GM20431 (cell line): Measurements from ENCODE around the gene SLC16A11.
"Not testable (repeated sequence)": the region's sequence is repeated elsewhere in the genome, so short reads cannot be mapped to it uniquely, and the experiment has no call there.

Experiments used
- in situ Hi-C: fragments of 300-500 bp; cut with MseI, MboI; formaldehyde crosslinking; loops from one replicate; pipeline ENCODE4 v1.15.0; 2020; ENCODE audit warnings: low sequenced_read_pairs; ENCODE audit not compliant: unreplicated experiment

The SLC16A11 gene

DNA sequence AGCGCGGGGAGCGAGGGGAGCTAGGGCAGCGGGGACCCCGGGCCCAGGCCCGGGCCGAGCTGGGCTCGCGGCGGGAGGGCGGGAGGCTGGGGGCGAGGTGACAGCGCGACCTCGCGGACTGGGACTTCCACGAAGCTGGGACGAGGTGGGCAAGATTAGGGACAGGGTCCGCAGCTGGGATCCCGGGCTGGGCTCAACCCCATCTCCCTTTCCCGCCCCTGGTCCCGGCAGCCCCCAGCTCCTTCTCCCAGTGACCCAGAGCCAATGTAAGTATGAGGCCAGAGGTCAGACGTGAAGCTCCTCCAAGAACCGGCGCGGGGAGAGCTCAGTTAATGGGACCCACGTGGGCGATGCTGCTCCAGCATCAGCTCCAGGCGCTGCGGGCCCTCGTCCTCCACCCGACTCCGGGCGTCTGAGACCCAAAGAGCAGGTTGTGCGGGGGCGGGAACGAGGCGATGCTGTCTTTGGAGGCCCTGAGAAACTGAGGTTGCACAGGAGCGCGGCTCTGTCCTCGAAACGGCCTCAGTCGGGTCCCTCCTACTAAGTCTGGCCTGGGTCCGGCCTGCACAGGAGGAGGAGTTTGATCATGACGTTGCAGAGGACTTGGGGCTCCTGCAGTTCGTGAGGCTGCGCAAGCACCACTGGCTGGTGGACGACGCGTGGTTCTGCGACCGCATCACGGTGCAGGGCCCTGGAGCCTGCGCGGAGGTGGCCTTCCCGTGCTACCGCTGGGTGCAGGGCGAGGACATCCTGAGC, 47.5 kb downstream of the SLC16A11 start:
- in situ Hi-C loops = no loop called here

DNA sequence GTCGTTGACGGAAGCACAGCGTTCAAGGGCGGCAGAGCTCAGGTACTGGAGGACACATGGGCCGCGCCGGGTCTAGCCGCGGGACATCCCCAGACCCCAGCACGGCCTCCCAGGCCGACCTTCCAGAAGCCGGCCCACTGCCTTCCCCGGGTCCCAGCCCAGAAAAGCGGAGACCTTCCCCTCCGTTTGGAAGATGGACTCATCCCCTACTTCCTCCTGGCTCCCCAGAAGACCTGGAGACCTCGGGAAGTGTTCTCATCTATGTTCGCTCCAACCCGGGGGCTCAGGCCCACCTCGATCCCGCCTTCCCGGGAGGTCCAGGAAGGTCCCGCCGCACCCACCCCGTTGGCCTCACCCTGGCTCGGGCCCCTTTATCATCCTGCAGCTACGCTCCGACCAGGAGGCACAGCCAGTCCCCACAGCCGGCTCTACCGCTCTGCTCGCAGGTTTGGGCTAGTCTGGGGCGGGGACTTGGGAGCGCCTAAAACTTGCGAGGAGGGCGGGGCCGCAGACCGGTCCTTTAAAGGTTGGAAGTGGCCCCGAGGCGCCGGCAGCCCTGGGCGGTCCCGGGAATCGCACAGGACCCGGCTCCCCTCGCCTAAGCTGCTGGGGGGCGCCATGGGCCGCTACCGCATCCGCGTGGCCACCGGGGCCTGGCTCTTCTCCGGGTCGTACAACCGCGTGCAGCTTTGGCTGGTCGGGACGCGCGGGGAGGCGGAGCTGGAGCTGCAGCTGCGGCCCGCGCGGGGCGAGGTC, 48.2 kb downstream of the SLC16A11 start, which contains the start of gene ALOX12:
Gene ALOX12 (plus strand): TSS at position 550 of the 756 bp plus-strand sequence. CDS start 69 bp downstream, at position 619.
- in situ Hi-C loops = no loop called here

DNA sequence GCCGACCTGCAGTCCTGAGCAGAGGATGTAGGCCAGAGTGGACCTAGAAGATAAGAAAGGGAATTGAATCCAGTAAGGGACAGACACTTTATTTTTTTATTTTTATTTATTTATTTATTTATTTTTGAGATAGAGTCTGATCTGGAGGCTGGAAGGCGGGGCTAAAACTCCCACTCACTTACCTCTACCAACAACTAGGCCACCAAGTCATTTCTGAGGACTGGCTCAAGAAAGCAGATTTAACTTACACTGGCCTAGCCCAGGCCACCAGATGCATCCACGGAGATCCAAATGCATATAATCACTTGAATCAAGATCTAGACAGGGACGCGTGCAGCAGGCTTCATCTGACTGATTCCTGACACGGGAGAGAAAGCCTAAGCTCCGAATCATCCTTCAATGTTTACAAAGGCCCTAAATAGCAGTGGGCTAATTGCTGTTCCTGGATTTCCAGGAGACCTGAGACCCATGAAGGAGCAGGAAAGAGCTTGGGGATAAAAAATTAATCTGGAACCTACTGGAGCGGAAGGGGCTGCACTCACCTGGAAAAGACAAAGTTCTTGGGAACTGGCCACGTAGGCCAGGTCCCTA, 49.1 kb downstream of the SLC16A11 start:
- in situ Hi-C loops = no loop called here

DNA sequence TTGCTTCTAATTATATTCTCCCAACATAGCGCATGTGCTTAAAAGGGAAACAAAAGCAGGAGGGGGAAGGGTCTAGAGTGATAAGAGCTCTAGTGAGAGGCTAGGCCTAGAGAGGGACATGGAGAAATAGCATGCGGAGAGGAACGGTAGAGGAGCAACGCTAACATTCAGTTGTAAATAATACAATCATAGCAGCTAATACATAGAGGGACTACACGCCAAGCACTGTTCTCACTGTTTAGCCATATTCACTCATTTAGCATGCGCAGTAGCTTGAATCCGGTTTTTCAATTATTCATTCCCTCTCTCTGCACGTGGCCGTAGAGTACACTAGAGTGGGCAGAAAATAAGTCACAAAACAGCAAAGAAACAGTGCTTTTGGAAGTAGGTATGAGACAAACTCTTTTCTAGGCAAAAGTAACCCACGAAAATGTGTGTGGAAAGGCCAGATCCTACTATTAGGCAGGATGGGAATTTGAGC, 49.7 kb downstream of the SLC16A11 start:
- in situ Hi-C loops = no loop called here

DNA sequence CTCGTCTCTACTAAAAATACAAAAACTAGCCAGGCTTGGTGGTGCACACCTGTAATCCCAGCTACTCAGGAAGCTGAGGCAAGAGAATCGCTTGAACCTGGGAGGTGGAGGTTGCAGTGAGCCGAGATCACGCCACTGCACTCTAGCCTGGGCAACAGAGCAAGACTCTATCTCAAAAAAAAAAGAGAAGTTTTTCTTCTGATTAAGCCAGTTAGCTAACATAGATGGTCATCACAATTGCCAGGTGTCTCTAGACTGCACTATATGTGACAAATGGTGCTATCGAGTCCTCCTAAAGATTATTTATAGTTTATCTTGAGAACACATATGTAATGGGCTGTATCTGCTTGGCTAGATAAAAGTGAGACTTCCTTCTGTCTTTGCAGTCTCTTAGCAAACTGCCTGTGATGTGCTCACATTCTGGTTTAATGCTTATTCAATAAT, 50.3 kb downstream of the SLC16A11 start:
- in situ Hi-C loops = not testable (repeated sequence)
